NK-92 (cell line): ENCODE results near the gene LCE1C.

Source experiments
- DNase-seq: peaks from one replicate; lab custom pipeline; 2025; ENCODE audit not compliant: unreplicated experiment; lab: John Stamatoyannopoulos, UW

Gene LCE1C

DNA sequence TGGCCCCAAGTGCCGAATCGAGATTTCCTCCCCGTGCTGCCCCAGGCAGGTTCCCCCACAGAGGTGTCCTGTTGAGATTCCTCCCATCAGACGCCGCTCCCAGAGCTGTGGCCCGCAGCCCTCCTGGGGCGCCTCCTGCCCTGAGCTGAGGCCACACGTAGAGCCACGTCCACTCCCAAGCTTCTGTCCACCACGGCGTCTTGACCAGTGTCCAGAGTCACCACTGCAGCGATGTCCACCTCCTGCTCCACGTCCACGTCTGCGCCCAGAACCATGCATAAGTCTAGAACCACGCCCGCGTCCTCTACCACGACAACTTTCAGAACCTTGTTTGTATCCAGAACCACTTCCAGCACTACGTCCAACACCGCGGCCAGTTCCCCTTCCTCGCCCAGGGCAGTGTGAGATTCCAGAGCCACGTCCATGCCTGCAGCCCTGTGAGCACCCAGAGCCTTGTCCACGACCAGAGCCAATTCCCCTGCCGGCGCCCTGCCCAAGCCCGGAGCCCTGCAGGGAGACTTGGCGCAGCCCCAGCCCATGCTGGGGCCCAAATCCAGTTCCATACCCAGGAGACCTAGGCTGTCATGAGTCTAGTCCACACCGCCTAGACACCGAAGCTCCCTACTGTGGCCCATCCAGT is 45.8 kb downstream of the LCE1C start:
- DNase-seq: no peak

DNA sequence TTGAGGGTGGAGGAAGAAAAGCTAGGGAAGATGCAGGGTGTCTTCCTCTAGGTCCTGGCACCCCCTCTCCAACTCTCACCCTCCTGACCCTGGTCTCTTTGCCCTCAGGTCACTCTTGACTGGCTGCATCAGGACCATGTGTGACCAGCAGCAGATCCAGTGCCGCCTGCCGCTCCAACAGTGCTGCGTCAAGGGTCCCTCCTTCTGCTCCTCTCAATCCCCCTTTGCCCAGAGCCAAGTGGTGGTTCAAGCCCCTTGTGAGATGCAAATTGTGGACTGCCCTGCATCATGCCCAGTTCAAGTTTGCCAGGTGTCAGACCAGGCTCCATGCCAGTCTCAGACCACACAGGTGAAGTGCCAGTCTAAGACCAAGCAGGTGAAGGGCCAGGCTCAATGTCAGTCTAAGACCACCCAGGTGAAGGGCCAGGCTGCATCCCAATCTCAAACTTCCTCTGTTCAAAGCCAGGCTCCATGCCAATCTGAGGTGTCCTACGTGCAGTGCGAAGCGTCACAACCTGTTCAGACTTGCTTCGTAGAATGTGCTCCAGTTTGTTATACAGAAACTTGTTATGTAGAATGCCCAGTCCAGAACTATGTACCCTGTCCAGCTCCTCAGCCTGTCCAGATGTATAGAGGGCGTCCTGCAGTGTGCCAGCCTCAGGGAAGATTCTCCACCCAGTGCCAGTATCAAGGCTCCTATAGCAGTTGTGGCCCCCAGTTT is 46.8 kb downstream of the LCE1C start:
- no peak for DNase-seq

DNA sequence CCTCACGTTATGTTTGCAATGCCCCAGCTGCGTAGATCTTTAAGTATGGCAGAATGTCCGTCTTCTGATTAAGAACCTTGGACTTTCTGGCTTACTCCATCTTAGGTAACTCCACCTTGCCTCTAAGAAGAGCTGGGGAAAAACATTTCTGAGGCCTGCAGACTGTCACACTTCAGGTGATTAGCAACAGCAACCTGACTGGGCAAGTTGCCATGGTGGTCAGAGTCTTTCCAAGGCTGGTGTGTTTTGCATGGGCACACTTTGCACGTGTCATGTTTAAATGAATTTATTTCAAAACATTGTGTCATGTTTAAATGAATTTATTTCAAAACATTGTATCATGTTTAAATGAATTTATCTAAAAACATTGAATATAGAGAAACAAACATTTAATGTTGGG is 47.8 kb downstream of the LCE1C start:
- DNase-seq: no peak

DNA sequence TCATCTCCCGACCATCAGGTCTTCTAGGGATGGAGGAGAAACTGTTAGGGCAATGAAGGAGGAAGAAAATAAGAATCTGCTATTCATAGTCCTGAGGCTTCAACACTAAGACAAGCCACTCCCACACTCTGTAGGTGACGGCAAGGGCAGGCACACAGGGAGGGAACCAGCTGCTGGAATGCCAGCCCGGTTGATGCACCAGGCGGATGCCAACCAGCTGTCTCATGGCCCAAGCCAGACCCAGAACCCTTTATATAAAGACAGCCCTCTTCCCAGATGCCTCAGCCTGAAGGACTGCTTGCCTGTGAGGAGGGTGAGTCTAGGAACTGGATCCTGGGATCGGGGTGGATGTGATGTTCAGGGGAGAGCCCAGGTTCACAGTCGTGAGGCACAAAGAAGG is 48.7 kb downstream of the LCE1C start, which contains the start of gene KPRP:
Gene KPRP, plus strand, starts transcription at position 279 of the 400 bp plus-strand sequence. CDS start 1,564 bp downstream, outside the sequence.
- no peak for DNase-seq

DNA sequence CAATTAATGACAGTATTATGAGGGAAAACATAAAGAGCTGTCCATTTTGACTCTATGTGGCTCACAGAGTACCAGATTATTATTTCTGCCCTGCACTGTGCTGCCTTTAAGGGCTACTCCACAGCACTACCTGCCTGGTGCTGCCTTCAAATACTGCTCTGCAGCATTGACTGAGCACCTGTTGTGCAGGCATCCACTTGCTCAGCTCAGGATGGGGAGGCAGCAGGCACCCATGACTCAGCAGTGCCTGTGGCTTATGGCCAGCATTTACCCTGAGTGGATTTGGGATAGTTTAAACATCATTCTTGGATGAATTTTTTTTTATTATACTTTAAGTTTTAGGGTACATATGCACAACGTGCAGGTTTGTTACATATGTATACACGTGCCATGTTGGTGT is 49.6 kb downstream of the LCE1C start:
- no peak for DNase-seq
